SH-SY5Y (cell line): ENCODE measurements around the gene C2CD3.

Experiments
- GATA2 ChIP-seq: IDR thresholded peaks from 2 replicates; pipeline ENCODE4 v1.6.1; 2011; ENCODE audit warnings: mild to moderate bottlenecking, low read depth, low read length
- GATA3 ChIP-seq: IDR thresholded peaks from 2 replicates; pipeline ENCODE4 v1.6.1; 2011; ENCODE audit warnings: low read depth, mild to moderate bottlenecking, low read length, moderate library complexity

- TF ChIP-seq GATA2 (no peak), GATA3 (no peak)
These were observed 79.3 kb downstream of the C2CD3 start for GRCh38 chr11:74091549-74091948.
